ENCODE data around the gene ACKR3. TPM values are rescaled to one million over a fixed set of nuclear protein-coding genes. Genes with fewer than 3 reads are reported as not detected.

Gene ACKR3
- total and polyA plus RNA-seq, 2 donors (not counting 1 experiment from before 2014, with no cell fraction given): 0.17 to 1.5 TPM

DNA sequence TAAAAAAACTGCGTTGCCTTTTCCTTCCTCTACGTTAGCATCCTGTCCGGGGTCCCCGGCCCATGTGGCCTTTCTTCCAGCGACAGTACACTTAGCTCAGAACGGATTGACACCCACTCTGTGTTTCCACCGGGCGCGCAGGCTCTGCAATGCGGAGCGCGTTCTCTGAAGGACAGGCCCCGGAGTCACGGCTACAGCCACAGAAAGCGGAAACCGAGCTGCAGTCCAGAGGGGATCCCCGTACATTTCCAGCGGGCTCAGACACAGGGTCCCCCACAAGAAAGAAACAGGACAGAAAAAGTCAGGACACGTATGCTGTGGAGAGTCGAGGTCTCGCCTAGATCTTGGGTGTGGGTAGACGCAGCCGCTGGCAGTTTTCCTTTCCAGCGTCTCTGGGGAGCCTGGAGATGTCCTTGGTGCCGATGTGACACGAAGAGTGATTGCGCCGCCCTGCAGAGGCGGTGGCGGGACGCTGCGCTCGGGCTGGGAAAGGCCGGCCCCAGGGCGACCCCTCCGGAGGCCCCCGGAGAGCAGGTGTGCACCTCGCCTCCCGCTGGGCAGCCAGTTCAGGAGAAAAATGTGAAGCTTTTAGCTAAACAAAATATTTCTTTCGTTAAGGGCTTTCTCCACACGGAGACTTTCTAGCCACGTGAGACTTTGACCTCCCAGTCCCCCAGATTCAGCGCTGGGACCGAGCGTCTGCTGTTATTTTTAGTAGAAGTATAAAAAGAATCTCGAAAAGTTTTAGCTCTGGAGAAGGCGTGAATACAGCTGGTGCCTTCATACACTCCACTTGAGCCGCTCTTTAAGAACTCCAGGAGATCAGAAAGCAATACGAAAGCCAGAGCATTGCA is 1.3 kb upstream of the ACKR3 start:
- Histone ChIP-seq H3K27ac (ENCODE audit: insufficient read depth, low read length) (no peak overlapping the region), H3K9ac (ENCODE audit: insufficient read depth, low read length) (no peak overlapping the region), H3K4me1 (ENCODE audit: control insufficient read depth, extremely low read depth, insufficient read depth, low read length) (no peaks in the 10 kb centered on the region), H2AFZ (ENCODE audit: low read length) (no peak overlapping the region), H3K27me3 (ENCODE audit: control insufficient read depth, insufficient read depth, low read length) (peaks cover 25% of the 10 kb centered on the region), H3K4me2 (ENCODE audit: extremely low read depth, insufficient read depth, low read length) (peak overlapping the region; percentile 80), H3K4me3 (replicated peaks in 1 of 4; ENCODE audit: control extremely low read depth in 1 of 4, insufficient read depth in 1 of 4, low read depth in 3 of 4, low read length in 4 of 4) (peak overlapping the region; percentile 21 to 40 (median 26)), H3K79me2 (ENCODE audit: control insufficient read depth, insufficient read depth, low read length) (no peaks in the 10 kb centered on the region), H3K9me3 (ENCODE audit: control insufficient read depth, insufficient read depth, low read depth, low read length) (no peaks in the 10 kb centered on the region), H4K20me1 (ENCODE audit: control insufficient read depth, extremely low read depth, insufficient read depth, low read length) (no peaks in the 10 kb centered on the region), H3K36me3 (ENCODE audit: control insufficient read depth, insufficient read depth, low read length) (no peaks in the 10 kb centered on the region)
- TF ChIP-seq EZH2 (IDR thresholded peaks at IDR 0.05; ENCODE audit: low read length, missing control alignments): peak; percentile 91
- TF ChIP-seq, protein P1, sequence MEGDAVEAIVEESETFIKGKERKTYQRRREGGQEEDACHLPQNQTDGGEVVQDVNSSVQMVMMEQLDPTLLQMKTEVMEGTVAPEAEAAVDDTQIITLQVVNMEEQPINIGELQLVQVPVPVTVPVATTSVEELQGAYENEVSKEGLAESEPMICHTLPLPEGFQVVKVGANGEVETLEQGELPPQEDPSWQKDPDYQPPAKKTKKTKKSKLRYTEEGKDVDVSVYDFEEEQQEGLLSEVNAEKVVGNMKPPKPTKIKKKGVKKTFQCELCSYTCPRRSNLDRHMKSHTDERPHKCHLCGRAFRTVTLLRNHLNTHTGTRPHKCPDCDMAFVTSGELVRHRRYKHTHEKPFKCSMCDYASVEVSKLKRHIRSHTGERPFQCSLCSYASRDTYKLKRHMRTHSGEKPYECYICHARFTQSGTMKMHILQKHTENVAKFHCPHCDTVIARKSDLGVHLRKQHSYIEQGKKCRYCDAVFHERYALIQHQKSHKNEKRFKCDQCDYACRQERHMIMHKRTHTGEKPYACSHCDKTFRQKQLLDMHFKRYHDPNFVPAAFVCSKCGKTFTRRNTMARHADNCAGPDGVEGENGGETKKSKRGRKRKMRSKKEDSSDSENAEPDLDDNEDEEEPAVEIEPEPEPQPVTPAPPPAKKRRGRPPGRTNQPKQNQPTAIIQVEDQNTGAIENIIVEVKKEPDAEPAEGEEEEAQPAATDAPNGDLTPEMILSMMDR (conservative IDR thresholded peaks at IDR 0.05 in 1 of 2, IDR thresholded peaks at IDR 0.05 in 1 of 2; ENCODE audit: low read depth in 1 of 2, low read length in 2 of 2): no peak
- DNase-seq (ENCODE audit: low read depth in 2 of 2): peak in 1 of 2 donors; percentile 25

DNA sequence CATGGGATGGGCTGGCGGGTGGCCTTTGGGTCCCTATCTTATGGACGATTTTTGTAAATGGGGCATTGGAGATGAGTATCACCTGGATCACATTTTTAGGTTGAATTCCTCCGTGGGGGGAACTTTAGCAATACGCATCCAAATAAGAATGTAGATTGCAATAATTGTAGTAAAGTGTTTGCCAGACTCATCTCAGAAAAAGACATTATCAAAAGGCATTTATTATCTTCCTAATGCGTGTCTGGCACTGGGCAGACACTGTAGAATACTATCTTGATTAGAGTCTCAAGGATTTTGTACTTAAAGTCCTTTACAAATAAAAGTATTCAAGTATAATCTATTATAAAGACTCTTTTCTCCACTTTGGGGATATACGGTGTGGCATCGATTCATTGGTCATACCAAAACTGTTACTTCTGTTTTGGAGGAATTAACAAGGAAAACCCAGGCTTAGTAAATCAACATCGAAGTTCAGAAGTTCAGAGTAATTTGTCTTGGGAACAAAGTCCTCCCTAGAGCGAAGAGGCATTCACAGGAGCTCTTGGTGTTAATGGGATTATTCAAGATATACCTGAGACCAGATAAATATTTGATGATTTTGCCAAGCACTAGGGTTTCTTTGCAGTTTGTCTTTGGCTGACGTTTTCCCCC is 578 bp upstream of the ACKR3 start:
- TF ChIP-seq EZH2 (IDR thresholded peaks at IDR 0.05; ENCODE audit: low read length, missing control alignments): no peak
- TF ChIP-seq, protein P1 (conservative IDR thresholded peaks at IDR 0.05 in 1 of 2, IDR thresholded peaks at IDR 0.05 in 1 of 2; ENCODE audit: low read depth in 1 of 2, low read length in 2 of 2): no peak
- H3K4me1 ChIP-seq (ENCODE audit: control insufficient read depth, extremely low read depth, insufficient read depth, low read length): no peaks in the 10 kb centered on the region
- no peaks in the 10 kb centered on the region for H4K20me1 ChIP-seq (ENCODE audit: control insufficient read depth, extremely low read depth, insufficient read depth, low read length)
- H3K9ac ChIP-seq (ENCODE audit: insufficient read depth, low read length): no peak overlapping the region
- H3K36me3 ChIP-seq (ENCODE audit: control insufficient read depth, insufficient read depth, low read length): no peaks in the 10 kb centered on the region
- H3K79me2 ChIP-seq (ENCODE audit: control insufficient read depth, insufficient read depth, low read length): no peaks in the 10 kb centered on the region
- DNase-seq (ENCODE audit: low read depth in 2 of 2): no peak
- H3K9me3 ChIP-seq (ENCODE audit: control insufficient read depth, insufficient read depth, low read depth, low read length): no peaks in the 10 kb centered on the region
- no peak overlapping the region for H3K4me3 ChIP-seq (replicated peaks in 1 of 4; ENCODE audit: control extremely low read depth in 1 of 4, insufficient read depth in 1 of 4, low read depth in 3 of 4, low read length in 4 of 4)
- H3K27me3 ChIP-seq (ENCODE audit: control insufficient read depth, insufficient read depth, low read length): peaks cover 25% of the 10 kb centered on the region
- no peak overlapping the region for H3K27ac ChIP-seq (ENCODE audit: insufficient read depth, low read length)
- peak overlapping the region; percentile 8 for H3K4me2 ChIP-seq (ENCODE audit: extremely low read depth, insufficient read depth, low read length)
- no peak overlapping the region for H2AFZ ChIP-seq (ENCODE audit: low read length)

DNA sequence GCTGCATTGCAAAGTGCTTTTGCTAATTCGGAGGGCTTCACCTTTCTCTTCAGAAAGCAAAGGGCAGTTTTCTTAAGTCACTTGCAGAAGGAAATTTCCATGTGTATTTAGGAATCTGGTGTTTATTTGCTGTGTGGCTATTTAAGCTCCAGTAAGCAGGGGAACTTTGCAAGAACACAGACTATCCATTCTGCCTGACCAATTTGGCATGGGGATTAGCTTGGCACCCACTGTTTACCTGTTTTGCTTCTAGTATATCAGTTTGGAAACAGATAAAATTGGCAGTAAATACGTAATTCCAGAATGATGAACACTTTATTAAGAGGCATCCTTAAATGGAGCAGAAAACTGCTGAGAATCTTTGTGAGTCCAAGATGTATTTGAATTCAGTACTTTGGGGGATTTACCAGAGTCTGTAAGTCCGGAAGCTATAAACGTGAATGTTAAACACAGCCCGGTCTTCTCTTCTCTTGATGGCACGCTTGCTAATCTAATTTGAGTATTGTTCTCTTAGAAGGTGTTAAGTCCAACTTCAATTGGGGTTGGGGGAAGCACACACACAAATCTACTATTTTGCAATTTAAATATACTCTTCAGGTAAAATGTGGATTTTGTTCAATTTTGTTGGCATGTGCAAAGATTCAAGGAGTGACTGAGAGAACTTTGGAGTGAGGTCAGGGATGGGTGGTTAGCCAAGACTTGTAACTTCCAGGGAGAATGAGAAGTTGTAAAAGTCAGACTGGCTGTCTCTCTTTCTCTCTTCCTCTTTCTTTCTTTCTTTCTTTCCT is 650 bp downstream of the ACKR3 start:
- no peak for DNase-seq (ENCODE audit: low read depth in 2 of 2)
- Histone ChIP-seq H3K79me2 (ENCODE audit: control insufficient read depth, insufficient read depth, low read length) (no peaks in the 10 kb centered on the region), H4K20me1 (ENCODE audit: control insufficient read depth, extremely low read depth, insufficient read depth, low read length) (no peaks in the 10 kb centered on the region), H3K27me3 (ENCODE audit: control insufficient read depth, insufficient read depth, low read length) (peaks cover 25% of the 10 kb centered on the region), H3K4me1 (ENCODE audit: control insufficient read depth, extremely low read depth, insufficient read depth, low read length) (no peaks in the 10 kb centered on the region), H3K9ac (ENCODE audit: insufficient read depth, low read length) (no peak overlapping the region), H3K9me3 (ENCODE audit: control insufficient read depth, insufficient read depth, low read depth, low read length) (no peaks in the 10 kb centered on the region), H3K27ac (ENCODE audit: insufficient read depth, low read length) (no peak overlapping the region), H3K4me2 (ENCODE audit: extremely low read depth, insufficient read depth, low read length) (no peak overlapping the region), H2AFZ (ENCODE audit: low read length) (no peak overlapping the region), H3K4me3 (replicated peaks in 1 of 4; ENCODE audit: control extremely low read depth in 1 of 4, insufficient read depth in 1 of 4, low read depth in 3 of 4, low read length in 4 of 4) (peak overlapping the region in 2 of 4 experiments; percentile 16 to 25), H3K36me3 (ENCODE audit: control insufficient read depth, insufficient read depth, low read length) (no peaks in the 10 kb centered on the region)
- TF ChIP-seq EZH2 (IDR thresholded peaks at IDR 0.05; ENCODE audit: low read length, missing control alignments): no peak
- TF ChIP-seq, protein P1 (conservative IDR thresholded peaks at IDR 0.05 in 1 of 2, IDR thresholded peaks at IDR 0.05 in 1 of 2; ENCODE audit: low read depth in 1 of 2, low read length in 2 of 2): no peak
